GM19452 (cell line): ENCODE data around the gene URAD.
"Not testable (repeated sequence)": the region's sequence is repeated elsewhere in the genome, so short reads cannot be mapped to it uniquely, and the experiment has no call there.

Experiments used
- ATAC-seq: cut with Tn5 transposase; IDR thresholded peaks from one replicate; pipeline ENCODE4 v1.9.1; 2021; ENCODE audit not compliant: unreplicated experiment

URAD gene, protein sequence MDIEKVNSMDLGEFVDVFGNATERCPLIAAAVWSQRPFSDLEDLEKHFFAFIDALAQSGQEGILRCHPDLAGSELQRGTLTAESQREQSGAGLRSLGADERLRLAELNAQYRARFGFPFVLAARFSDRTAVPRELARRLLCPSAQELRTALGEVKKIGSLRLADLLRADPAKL

DNA sequence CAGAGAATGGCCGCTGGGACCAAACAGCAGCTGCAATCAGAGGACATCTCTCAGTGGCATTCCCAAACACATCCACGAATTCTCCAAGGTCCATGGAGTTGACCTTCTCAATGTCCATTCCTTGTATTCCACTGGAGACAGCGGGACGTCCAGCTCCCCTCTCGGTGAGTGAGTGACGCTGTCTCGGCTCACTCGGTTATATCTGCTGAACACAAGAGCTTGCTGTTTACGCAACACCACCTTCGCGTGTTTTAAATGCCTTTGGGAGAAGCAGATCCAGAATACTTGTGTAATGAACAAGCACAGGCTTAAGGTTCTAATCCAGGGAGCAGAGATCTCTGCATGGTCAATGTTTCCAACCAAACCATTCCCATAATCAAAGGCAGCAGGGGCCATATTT lies at the start of gene URAD:
URAD (minus strand) TSS at position 174 of the 400 bp plus-strand sequence; CDS start at position 118, 56 bp downstream.
- ATAC-seq = no peak

DNA sequence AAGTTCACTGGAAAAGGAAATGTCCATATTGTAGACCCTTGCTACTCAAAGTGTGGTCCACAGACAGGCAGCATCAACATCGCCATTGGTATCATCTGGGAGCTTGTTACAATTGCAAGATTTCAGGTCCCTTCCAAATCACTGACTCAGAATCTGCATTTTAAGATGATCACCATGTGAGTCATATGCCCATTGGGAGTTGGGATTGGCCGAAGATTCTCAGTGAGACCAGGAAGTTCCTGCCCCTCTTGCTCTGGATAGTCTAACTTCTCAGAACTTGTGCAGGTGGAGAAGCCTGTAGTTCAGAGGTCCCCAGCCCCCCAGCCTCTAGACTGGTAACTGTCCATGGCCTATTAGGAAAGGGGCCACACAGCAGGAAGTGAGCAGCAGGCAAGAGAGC lies 48.9 kb upstream of the URAD start:
- no peak for ATAC-seq

DNA sequence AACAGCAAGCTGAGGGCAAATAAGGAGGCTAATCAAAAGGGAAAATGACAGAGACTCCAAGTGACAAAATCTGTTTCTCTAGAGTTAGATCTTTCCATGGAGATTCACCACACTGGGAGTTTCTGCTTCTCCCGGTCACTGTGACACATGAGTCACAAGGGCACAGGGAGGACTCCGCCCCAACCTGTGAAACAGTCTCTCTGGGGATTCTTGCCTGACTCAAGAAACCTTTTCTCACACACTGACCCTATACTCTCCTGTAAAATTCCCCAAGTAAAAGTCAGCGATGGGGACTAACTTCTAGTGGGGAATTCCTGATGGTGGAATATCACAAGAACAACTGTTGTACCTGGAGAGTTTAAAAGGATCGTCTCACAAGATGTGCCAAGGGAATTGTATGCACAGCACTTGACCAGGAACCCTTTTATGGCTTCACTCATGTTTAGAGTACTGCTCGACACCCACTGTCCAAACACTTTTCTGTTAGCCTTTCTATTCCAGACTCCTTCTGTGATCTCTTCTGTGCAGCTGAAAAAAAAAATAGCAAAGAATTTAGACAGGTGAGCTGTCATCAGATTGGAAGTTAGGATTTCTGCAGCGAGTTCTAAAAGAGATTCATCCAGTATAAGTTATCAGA lies 46.8 kb upstream of the URAD start:
- no peak for ATAC-seq

DNA sequence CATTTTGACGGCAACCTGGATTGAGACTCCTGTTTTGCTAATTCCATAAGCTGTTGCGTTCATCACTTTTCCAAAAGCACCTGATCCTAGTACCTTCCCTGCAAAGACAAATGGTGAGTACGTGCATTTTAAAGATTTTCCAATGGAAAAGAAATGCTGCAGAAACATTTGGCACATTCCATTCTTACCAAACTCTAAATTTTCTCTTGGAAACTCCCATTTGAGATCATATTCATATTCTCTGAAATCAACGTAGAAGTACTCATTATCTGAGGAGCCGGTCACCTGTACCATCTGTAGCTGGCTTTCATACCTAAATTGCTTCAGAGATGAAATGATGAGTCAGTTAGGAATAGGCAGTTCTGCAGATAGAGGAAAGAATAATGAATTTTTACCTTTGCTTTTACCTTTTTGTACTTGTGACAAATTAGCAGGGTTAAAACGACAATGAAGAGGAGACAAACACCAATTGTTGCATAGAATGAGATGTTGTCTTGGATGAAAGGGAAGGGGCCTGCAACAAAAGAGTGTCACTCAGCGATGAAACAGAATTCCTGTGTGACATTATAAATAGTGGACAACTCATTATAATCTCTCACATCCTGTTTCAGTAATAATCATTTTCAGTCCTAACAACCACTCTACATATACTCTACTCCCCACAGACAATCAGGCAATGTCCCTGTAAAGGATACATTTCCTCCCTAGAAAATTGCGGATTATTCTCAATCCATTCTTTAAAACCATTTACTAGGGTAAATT lies 45.6 kb upstream of the URAD start:
- ATAC-seq = no peak

DNA sequence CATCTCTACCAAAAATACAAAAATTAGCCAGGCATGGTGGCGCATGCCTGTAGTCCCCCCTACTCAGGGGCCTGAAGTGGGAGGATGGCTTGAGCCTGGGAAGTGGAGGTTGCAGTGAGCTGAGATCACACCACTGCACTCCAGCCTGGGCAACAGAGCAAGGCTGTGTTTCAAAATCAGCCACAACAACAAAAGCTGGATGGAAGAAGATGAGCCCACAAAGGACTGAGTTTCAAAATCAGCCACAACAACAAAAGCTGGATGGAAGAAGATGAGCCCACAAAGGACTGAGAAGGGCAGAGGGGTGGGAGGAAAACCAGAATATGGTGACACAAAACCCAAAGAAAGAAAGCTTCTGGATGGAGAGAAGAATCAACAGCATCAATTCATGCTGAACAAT lies 43.9 kb upstream of the URAD start:
- not testable (repeated sequence) for ATAC-seq

DNA sequence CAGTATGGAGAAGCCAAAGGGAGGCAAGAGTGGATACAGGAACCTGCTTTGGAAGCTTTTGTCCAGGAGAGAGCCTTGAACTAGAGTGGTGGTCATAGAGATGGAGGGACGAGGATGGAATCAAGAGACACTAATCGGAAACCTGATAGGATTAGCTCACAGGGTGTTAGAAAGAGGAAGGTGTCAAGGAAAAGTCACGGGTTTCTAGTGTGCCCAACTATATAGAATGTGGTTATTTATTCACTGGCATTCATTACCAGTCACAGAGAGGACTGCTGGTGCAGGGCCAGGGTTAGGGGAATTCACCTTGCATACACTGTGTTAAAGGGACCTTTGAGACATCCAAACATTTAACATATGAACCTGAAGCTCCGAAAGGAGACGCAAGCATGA lies 43.4 kb upstream of the URAD start:
- ATAC-seq = no peak

DNA sequence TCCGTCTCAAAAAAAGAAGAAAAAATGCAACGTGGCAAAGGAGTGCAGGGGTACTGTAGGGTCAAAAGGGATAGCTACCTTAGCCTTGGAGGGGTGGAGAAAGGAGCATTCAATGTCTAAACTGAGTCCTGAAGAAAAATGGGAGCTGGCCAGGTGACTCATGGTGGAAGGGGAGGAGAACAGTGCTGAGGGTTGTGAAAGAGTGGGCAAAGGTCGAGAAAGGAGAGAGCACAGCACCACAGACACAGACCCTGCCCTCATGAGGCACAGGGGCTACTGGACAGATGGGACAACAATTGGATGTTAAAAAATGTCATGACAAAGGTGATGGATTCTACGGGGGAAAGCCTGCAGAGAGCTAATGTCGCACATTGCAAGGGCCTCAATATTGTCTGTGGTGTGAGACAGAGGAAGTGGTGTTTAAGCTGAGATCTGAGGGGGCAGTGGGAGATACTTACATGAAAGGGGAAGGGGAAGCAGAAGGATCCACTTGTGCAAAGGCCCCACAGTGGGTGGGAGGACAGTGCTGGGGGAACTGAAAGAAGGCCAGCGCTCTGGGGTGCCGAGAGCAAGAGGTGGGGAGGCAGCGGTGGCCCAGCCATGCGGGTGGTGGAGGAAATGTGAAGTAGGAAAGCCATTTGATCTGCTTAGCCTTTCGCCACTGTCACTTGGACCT lies 42.9 kb upstream of the URAD start:
- no peak for ATAC-seq

DNA sequence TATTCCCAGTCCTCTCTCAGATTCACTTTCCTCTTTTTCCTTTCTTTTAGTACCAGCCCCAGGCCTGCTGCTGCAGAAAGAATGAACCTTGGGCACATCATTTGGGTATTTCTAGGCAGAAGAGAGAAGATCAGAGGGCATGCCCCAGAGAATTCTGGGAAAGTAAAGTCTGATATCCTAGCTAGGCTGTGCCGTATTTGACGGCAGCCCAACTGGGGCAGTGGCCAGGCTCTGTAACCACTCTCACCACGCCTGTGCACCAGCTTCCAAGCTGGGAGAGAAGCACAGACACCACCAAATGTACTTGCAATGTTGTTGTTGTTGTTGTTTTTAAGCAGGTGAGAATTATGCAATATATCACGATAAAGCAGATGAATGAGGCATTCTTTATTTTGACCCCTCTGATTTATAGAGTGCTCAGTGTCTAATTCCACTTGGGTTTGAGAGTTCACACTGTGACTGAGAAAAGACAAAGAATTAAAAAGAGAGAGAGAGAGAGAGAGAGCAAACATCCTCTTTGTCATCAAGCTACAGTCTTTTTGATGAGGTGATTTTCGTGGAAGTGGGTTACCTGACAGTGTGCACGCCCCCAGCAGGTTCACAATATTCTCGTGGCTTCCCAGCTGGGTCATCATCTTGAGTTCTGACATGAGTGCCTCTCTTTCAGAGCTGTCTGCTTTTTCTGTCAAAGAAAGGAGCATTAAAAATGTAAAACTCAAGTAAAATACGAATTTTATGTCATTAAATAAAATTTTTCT lies 39.3 kb upstream of the URAD start:
- ATAC-seq = no peak

DNA sequence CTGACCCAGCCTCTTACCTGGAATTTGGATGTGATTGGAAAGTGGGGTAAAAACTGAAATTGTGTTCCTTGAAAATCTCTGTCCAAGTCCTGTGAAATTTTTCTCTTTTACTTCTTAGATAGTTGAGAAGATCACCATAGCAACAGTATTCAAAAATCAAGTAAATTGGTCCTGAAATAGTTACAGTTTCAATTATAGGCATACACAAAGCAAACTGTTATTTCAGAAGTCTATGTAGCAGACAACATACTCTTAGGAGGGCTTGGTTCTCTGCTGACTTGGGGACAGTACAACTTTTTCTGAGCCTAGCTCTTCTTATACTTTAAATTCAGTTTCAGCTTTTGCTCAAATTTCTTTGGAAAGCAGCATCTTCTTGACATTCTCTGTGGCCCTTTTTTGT lies 38.6 kb upstream of the URAD start:
- ATAC-seq = no peak

DNA sequence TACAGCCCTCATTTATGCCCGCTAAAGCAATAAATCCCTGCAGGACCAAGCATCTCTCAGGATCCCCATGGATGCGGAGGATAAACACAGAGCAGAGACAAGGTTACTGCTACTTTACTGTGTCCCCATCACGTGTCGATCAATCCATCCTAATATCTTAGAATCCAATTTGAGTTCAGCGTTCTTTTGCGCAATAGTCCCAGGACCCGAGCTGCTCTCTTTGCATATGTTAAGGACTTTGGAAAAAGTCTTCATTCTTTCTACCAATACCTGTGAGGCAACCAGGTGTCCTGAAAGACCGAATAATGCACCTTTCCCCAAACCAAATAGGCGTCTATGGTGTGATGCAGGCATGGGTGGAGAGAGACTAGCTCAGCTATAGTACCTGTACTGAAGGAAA lies 38.0 kb upstream of the URAD start:
- no peak for ATAC-seq

DNA sequence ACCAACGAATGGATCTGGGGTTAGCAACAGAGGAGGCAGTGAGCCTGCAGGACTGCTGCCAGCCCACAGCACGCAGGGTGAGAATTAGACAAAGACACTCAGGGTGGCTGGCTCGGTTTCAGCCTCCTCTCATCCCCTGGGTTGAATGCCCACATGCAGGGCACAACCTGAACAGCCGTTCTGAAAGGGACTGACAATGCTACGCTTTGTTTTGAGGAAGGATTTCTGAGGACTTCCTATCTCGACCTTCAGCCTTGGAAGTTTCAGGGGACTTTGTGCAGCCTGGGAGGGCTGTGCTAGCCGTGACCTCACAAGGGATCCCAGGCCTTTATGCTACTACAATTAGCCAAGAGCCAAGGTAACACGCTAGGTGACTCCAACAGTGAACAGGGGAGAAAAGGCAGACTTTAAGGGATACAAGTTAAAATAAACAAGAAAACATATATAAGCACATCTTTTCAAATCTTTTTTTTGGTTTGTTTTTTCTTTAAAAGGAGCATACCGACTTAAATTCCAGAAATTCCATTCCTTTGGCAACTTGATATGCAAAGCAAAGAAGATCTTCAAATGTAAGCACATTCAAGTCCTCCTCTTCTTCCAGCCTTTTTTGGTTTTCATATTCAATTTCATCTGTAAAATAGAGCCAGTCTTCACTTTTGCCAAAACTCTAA lies 34.5 kb upstream of the URAD start:
- ATAC-seq = no peak

DNA sequence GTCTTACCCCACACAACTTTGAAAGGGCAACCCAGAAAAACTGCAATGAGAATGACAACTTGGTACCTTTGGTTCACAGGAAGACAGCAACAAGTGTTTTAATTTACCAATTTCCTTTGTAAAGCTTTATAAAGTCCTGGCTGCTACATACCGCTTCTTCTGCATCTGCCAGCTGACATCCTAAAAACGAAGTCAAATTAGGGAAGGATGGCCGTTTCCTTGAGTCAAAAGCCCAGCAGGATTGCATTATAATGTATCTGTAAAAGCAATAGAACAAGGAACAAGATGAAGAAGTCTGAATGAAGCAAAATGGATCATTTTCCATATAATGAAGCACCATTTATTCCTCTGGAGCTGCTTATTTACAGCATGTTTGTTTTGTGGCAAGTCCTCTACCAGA lies 25.8 kb upstream of the URAD start:
- ATAC-seq = no peak

DNA sequence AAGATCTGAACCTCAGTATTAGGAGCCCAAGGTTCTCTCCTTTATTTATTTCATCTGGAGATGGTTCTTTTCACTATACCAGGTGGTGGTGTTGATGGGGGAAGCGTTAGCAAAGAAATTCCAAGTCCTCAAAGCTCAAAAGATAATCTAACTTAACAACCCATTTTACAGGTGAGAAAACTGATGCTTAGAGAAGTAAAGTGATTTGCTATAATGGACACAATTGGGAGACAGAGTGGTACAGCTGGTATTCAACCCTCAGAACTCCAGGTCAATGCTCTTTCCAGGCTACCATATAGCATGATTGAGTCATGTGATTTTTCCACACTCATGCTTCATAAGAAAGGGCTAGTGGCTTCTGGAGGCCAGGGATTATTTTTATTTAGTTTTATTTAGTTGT lies 25.0 kb upstream of the URAD start:
- ATAC-seq = no peak

DNA sequence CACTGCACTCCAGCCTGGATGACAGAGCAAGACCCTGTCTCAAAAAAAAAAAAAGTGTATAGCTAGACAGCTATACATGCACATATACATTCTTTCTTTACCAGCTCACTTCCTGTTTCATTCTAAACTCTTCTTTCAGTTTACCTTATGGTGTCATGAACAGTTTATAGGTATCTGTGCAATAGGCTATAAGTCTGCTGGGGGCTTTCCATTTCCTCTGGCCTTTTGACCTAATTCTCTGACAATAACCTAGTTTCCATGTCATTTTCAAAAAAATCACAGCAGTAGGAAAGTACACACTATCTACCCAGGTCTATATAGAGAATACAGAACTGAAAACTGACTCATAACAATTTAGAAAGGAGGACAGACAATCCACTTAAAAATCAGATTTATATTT lies 24.4 kb upstream of the URAD start:
- peak; percentile 92 for ATAC-seq

DNA sequence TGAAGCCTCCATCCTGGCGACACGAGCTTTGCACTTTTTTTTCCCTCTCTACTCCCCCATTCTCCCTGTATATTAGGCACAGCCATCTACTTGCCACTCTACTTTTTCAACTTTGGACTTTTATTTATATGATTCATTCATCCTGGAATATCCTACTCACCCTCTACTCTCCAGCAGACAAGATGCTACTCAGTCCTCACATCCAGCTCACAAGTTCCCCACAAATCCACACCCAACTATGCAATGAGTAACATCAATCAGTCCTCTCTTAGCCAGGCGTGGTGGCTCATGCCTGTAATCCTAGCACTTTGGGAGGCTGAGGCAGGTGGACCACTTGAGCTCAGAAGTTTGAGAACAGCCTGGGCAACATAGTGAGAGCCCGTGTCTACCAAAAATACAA lies 23.9 kb upstream of the URAD start:
- no peak for ATAC-seq

DNA sequence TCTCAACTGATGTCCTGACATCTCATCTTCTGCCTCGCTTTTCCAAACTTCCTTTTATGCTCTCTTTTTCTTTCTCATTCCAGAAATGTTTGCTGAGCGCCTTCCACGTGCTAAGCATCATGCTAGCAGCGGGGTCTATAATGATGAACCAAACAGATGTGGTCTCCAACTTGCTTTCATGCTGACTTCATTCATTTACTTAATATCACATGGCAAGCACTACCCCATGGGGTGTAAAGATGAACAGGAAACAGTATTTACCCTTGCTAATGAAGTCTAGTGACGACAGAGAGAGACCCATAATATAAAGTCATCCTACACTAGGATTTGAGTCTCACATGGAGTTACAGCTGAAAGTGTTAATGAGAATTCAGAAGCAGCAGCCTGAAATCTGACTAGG lies 21.6 kb upstream of the URAD start:
- no peak for ATAC-seq

DNA sequence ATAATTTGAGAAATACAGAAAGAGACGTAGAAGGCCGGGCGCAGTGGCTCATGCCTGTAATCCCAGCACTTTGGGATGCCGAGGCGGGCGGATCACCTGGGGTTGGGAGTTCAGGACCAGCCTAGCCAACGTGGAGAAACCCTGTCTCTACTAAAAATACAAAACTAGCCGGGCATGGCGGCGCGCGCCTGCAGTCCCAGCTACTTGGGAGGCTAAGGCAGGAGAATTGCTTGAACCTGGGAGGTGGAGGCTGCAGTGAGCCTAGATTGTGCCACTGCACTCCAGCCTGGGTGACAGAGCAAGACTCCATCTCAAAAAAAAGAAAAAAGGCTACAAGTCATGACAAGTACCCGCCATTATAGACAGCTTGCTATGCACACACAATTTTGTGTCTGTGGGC lies 16.5 kb upstream of the URAD start:
- ATAC-seq = not testable (repeated sequence)

DNA sequence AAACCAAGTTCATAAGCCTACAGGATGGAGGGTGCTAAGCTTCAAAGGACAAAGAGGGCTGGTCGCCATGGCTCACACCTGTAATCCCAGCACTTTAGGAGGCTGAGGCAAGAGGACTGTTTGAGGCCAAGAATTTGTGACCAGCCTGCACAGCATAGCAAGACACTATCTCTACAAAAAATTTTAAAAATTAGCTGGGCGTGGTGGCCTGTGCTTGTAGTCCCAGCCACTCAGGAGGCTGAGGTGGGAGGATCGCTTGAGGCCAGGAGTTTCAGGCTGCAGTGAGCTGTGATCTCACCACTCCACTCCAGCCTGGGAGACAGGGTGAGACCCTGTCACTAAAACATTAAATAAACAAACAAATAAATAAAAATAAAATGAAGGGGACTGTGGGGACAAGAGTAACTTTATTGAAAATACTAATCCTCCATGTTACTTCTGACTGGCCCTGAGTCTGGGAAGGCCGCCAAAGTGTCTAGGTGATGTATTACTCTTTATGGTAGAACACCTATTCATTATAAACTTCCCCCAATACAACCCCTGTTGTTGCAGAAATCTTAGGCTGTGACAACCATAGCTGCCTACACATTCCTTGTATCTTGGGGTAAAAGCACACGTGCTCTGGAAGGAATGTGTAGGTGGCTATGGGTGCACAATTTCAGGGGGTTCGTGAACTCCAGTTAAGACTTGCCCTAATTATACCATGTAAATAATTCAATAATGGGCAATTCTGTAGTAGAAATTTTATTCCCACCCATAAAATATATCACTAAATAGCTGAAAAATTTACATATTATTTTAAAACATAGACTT lies 14.6 kb upstream of the URAD start:
- no peak for ATAC-seq

DNA sequence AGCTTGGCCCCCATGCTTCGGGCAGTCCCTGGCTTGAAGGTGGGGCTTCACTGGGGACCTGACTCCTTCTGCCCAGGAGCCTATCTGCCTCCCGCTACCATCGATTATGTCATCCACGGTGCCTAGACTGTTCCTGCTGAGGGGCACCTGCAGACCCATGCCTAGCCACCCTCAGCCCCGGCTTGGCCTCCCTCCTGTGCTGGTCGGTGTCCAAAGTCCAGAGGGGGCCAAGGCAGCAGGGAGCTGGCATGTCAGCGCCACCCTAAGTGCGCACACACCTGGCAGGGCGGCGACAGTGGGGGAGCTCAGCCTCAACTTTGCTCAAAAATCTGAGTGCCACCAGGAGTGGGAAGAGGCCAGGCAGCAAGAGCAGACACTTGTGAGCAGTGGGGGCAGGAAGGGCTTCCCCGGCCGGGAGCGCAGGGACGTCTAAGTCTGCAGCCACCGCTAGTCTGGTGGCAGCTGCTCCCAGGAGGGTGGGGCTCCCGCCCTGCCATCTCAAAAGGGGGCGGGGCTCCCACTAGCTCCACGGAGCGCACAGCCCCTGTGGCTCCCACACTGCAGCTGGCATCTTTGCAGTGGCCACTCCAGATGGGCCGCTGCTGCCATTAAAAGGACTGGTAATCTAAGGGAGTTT lies 13.5 kb upstream of the URAD start:
- no peak for ATAC-seq
